Activated T-helper 1 cell treated with anti-CD3 and anti-CD28 coated beads, Interleukin-12 subunit alpha, Interleukin-12 subunit beta, Interleukin-2, Interleukin-4 antibody, amounts not matched to agents 30 ng/mL and 10 ng/mL and 1 ng/mL, durations not matched to agents 14 hours and 24 hours and 36 hours (primary cell): Measurements from ENCODE around the gene COL7A1. TPM values are rescaled to one million over a fixed set of nuclear protein-coding genes. Genes with fewer than 3 reads are reported as not detected.
"Not testable (repeated sequence)": the region's sequence is repeated elsewhere in the genome, so short reads cannot be mapped to it uniquely, and the experiment has no call there.

Experiments
- DNase-seq: peaks from one replicate; pipeline ENCODE4 v3.0.0; 2021; ENCODE audit warnings: low spot score
- H3K27ac Mint-ChIP-seq: one replicate; pipeline ENCODE4 v1.8.0; 2021; ENCODE audit warnings: mild to moderate bottlenecking, mixed read lengths
- H3K27me3 Mint-ChIP-seq: one replicate; pipeline ENCODE4 v1.8.0; 2022; ENCODE audit warnings: mild to moderate bottlenecking, moderate library complexity, mixed read lengths; ENCODE audit not compliant: insufficient read depth
- H3K36me3 Mint-ChIP-seq: one replicate; pipeline ENCODE4 v1.8.0; 2021; ENCODE audit warnings: low read depth, mixed read lengths
- H3K4me1 Mint-ChIP-seq: one replicate; pipeline ENCODE4 v1.8.0; 2021; ENCODE audit warnings: low read depth, mixed read lengths
- H3K4me3 Mint-ChIP-seq: one replicate; pipeline ENCODE4 v1.8.0; 2021; ENCODE audit warnings: mild to moderate bottlenecking, moderate library complexity, mixed read lengths
- H3K9me3 Mint-ChIP-seq: one replicate; pipeline ENCODE4 v1.8.0; 2021; ENCODE audit warnings: mixed read lengths
- intact Hi-C: fragments of 100-400 bp; cut with micrococcal nuclease; formaldehyde crosslinking; loops from one replicate; pipeline ENCODE4 v1.15.1; 2024
- total RNA-seq: library from RNA; stranded (reverse); gene quantifications from 2 replicates; pipeline ENCODE4 v1.2.3, GENCODE V29; 2022

Gene COL7A1
- total RNA-seq, 1 donor from 2014 or later = 0.39 TPM

GRCh38 chr3:48552111-48552951 lies 42.8 kb downstream of the COL7A1 start:
- H3K9me3 Mint-ChIP-seq = no peaks in the 10 kb centered on the region
- H3K4me3 Mint-ChIP-seq = no peak overlapping the region
- no peak for DNase-seq
- H3K4me1 Mint-ChIP-seq = peaks cover 59% of the 10 kb centered on the region
- intact Hi-C loops = loop anchor here (10.0 kb wide), 1 partner anchor 468 kb away; no protein-coding TSS in a partner anchor
- no peak overlapping the region for H3K27ac Mint-ChIP-seq
- H3K27me3 Mint-ChIP-seq = no peaks in the 10 kb centered on the region
- peaks cover 19% of the 10 kb centered on the region for H3K36me3 Mint-ChIP-seq

- not testable (repeated sequence) for DNase-seq, H3K27me3 Mint-ChIP-seq, H3K27ac Mint-ChIP-seq, H3K9me3 Mint-ChIP-seq, H3K4me3 Mint-ChIP-seq
- H3K4me1 Mint-ChIP-seq = peaks cover 55% of the 10 kb centered on the region
- intact Hi-C loops = loop anchor here (10.0 kb wide), 1 partner anchor 467 kb away; no protein-coding TSS in a partner anchor
- H3K36me3 Mint-ChIP-seq = peaks cover 26% of the 10 kb centered on the region
Measured at GRCh38 chr3:48551651-48552050, 43.5 kb downstream of the COL7A1 start.

DNA sequence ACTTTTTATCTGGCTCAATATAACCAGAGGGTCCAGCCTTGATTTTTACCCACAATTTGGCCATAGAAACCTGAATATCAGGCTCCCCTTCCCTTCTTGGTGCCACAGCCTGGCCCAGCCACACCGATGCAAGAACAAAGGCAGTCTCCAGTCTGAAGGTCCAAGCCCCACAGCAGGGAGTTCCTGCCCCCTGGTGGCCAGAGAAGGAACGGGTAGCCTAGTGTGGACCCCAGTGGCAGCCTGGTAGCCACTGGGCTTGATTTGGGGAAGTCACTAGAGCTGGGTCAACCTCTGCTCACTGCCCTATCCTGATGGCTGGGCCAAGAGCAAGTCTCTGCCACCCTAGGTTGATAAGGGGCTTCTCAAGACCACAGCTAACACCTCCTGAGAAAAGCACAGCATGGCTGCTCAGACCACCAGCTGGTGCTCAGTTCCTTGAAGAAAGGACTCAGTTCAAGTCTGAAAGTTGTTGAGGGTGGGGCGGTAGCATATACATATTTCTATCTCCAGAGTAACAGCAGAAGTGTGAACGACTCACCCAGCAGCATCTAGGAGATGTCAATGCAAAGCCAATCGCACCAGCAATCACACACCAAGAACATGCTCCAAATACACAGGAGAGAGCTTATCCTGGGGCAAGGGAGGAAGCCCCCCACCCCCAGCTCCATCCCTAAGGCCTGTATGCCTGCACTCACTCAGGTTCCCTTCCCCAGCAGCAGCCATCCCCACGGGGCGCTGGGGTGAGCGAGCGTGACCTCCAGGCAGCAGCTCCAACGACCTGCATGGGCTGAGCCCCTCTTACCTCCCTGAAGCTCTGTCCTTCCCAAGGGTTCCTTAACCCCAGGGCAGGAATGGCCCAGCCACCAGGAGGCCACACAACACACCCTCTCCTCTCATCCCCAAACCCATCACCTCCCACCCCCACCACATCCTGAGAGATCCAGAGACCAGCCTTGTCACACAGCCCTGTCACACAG lies 46.1 kb downstream of the COL7A1 start:
- H3K36me3 Mint-ChIP-seq = peaks cover 33% of the 10 kb centered on the region
- intact Hi-C loops = loop anchor here (1.0 to 2.0 kb wide), 5 partner anchors 9 to 276 kb away; a partner anchor contains a TSS
- peak; percentile 73 for DNase-seq

DNA sequence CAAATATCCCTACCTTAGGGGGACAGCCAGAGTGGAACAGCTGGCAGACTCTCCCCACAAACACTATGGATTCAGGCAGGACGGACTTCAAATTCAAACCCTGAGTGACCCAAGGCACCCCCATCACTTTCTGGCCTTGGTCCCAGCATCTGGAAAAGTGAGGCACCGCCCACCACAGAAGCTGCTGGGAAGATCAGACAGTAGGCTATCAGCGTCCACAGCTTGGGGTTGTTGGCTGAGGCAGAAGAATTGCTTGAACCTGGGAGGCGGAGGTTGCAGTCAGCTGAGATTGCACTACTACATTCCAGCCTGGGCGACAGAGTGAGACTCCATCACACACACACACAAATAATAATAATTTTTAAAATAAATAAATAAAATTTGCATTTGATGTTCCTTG lies 47.0 kb downstream of the COL7A1 start:
- intact Hi-C loops = loop anchor here (1.0 to 2.0 kb wide), 5 partner anchors 10 to 275 kb away; a partner anchor contains a TSS
- H3K27me3 Mint-ChIP-seq = no peaks in the 10 kb centered on the region
- DNase-seq = no peak
- H3K4me1 Mint-ChIP-seq = peaks cover 24% of the 10 kb centered on the region
- no peak overlapping the region for H3K27ac Mint-ChIP-seq
- peaks cover 29% of the 10 kb centered on the region for H3K36me3 Mint-ChIP-seq
- H3K9me3 Mint-ChIP-seq = no peaks in the 10 kb centered on the region
- H3K4me3 Mint-ChIP-seq = no peak overlapping the region

More for the DNA sequence above, 46.1 kb downstream of the COL7A1 start:
- Mint-ChIP-seq H3K4me1 (peaks cover 32% of the 10 kb centered on the region), H3K27ac (no peak overlapping the region), H3K27me3 (no peaks in the 10 kb centered on the region), H3K9me3 (no peaks in the 10 kb centered on the region), H3K4me3 (no peak overlapping the region)

GRCh38 chr3:48546203-48546829 lies 48.8 kb downstream of the COL7A1 start:
- peaks cover 19% of the 10 kb centered on the region for H3K4me1 Mint-ChIP-seq
- no peak for DNase-seq
- no peak overlapping the region for H3K4me3 Mint-ChIP-seq
- no peaks in the 10 kb centered on the region for H3K9me3 Mint-ChIP-seq
- H3K36me3 Mint-ChIP-seq = peaks cover 33% of the 10 kb centered on the region
- no peak overlapping the region for H3K27ac Mint-ChIP-seq
- no peaks in the 10 kb centered on the region for H3K27me3 Mint-ChIP-seq
- intact Hi-C loops = no loop called here

- no peak for DNase-seq
- no peaks in the 10 kb centered on the region for H3K9me3 Mint-ChIP-seq
- no peaks in the 10 kb centered on the region for H3K27me3 Mint-ChIP-seq
- no peak overlapping the region for H3K4me3 Mint-ChIP-seq
- peaks cover 8% of the 10 kb centered on the region for H3K4me1 Mint-ChIP-seq
- peaks cover 40% of the 10 kb centered on the region for H3K36me3 Mint-ChIP-seq
- intact Hi-C loops = no loop called here
- no peak overlapping the region for H3K27ac Mint-ChIP-seq
Measured at GRCh38 chr3:48544141-48544540, 51.0 kb downstream of the COL7A1 start.

- H3K36me3 Mint-ChIP-seq = peaks cover 39% of the 10 kb centered on the region
- intact Hi-C loops = no loop called here
- H3K4me3 Mint-ChIP-seq = no peak overlapping the region
Measured at GRCh38 chr3:48543271-48543866, 51.8 kb downstream of the COL7A1 start.

DNA sequence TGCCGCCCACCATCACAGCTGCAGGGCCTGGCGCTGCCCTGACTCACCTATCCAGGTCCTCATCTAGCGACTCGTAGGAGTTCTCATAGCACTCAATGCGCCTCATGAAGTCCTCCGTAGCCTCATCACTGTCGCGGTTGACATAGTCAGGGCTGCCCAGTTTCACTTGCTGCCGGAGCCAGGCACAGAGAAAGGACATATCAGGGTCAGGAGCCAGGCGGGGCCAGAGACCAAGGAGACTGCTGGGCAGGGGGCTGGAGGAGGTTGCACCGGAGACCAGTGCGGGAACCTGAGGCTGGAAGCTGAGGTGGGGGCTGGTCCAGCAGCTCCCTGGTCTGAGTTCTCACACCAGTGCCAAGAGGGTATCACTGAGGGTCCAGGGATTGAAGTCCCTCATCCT lies 56.7 kb downstream of the COL7A1 start:
- Mint-ChIP-seq H3K27ac (no peak overlapping the region), H3K9me3 (no peaks in the 10 kb centered on the region), H3K4me3 (no peak overlapping the region), H3K4me1 (no peaks in the 10 kb centered on the region), H3K36me3 (peaks cover 40% of the 10 kb centered on the region), H3K27me3 (no peaks in the 10 kb centered on the region)
- intact Hi-C loops = no loop called here
- DNase-seq = no peak

More at GRCh38 chr3:48543271-48543866, 51.8 kb downstream of the COL7A1 start:
- H3K9me3 Mint-ChIP-seq = no peaks in the 10 kb centered on the region
- DNase-seq = no peak
- peaks cover under 1% of the 10 kb centered on the region for H3K4me1 Mint-ChIP-seq
- H3K27me3 Mint-ChIP-seq = no peaks in the 10 kb centered on the region
- H3K27ac Mint-ChIP-seq = no peak overlapping the region

GRCh38 chr3:48536785-48537184 lies 58.3 kb downstream of the COL7A1 start:
- peaks cover 32% of the 10 kb centered on the region for H3K36me3 Mint-ChIP-seq

GRCh38 chr3:48536116-48536515 lies 59.0 kb downstream of the COL7A1 start:
- Mint-ChIP-seq H3K4me3 (no peak overlapping the region), H3K36me3 (peaks cover 31% of the 10 kb centered on the region), H3K27ac (no peak overlapping the region), H3K27me3 (no peaks in the 10 kb centered on the region), H3K9me3 (no peaks in the 10 kb centered on the region), H3K4me1 (no peaks in the 10 kb centered on the region)
- no peak for DNase-seq
- intact Hi-C loops = no loop called here

More at GRCh38 chr3:48536785-48537184, 58.3 kb downstream of the COL7A1 start:
- H3K9me3 Mint-ChIP-seq = no peaks in the 10 kb centered on the region
- no peaks in the 10 kb centered on the region for H3K27me3 Mint-ChIP-seq
- no peak overlapping the region for H3K27ac Mint-ChIP-seq
- intact Hi-C loops = no loop called here
- no peaks in the 10 kb centered on the region for H3K4me1 Mint-ChIP-seq
- no peak for DNase-seq
- no peak overlapping the region for H3K4me3 Mint-ChIP-seq

GRCh38 chr3:48535578-48535977 lies 59.6 kb downstream of the COL7A1 start:
- DNase-seq = no peak
- no peaks in the 10 kb centered on the region for H3K27me3 Mint-ChIP-seq
- no peaks in the 10 kb centered on the region for H3K4me1 Mint-ChIP-seq
- peaks cover 31% of the 10 kb centered on the region for H3K36me3 Mint-ChIP-seq
- H3K27ac Mint-ChIP-seq = no peak overlapping the region
- no peak overlapping the region for H3K4me3 Mint-ChIP-seq
- intact Hi-C loops = no loop called here
- H3K9me3 Mint-ChIP-seq = no peaks in the 10 kb centered on the region

DNA sequence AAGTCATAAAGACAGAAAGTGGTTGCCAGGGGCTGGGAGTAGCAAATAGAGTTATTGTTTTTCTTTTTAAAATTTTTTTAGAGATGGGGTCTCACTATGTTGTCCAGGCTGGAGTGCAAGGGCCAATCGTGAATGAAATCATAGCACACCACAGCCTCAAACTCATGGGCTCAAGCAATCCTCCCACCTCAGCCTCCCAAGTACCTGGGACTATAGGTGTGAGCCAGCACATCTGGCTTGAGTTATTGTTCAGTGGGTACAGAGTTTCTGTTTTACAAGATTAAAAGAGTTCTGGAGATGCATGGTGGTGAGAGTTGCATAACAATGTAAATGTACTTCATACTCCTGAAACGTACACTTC lies 62.2 kb downstream of the COL7A1 start:
- Mint-ChIP-seq H3K27me3 (no peaks in the 10 kb centered on the region), H3K36me3 (peaks cover 24% of the 10 kb centered on the region), H3K9me3 (no peaks in the 10 kb centered on the region), H3K4me3 (no peak overlapping the region), H3K4me1 (no peaks in the 10 kb centered on the region), H3K27ac (no peak overlapping the region)
- intact Hi-C loops = no loop called here
- no peak for DNase-seq
